ENCODE data around the gene RTN4R. TPM values are rescaled to one million over a fixed set of nuclear protein-coding genes. Genes with fewer than 3 reads are reported as not detected.
"Not testable (repeated sequence)": the region's sequence is repeated elsewhere in the genome, so short reads cannot be mapped to it uniquely, and the experiment has no call there.

RTN4R gene
- total and polyA plus RNA-seq, 2 experiments from 2014 or later = 10.6 to 38.4 TPM

- not testable (repeated sequence) for H3K27me3 ChIP-seq (ENCODE audit: insufficient read depth); H3K36me3 ChIP-seq (ENCODE audit: insufficient read depth); H3K36me3 Mint-ChIP-seq (ENCODE audit: low read depth); H3K4me3 Mint-ChIP-seq; ATAC-seq; H3K4me2 ChIP-seq; H3K4me1 Mint-ChIP-seq; H3K79me2 ChIP-seq (replicated peaks; ENCODE audit: insufficient read depth); H3K4me3 ChIP-seq; H3K27me3 Mint-ChIP-seq (ENCODE audit: insufficient read depth, low read depth, poor library complexity); H3K27ac Mint-ChIP-seq; H3F3A ChIP-seq (replicated peaks; ENCODE audit: low read depth); H2AFZ ChIP-seq; H3K9me2 ChIP-seq (ENCODE audit: insufficient read depth); H3K9me3 Mint-ChIP-seq; H3K27ac ChIP-seq (ENCODE audit: low read depth); H4K20me1 ChIP-seq (replicated peaks; ENCODE audit: insufficient read depth); H3K4me1 ChIP-seq (ENCODE audit: insufficient read depth); DNase-seq (ENCODE audit: low spot score)
Observed at GRCh38 chr22:20278726-20279490, 10.8 kb upstream of the RTN4R start.

DNA sequence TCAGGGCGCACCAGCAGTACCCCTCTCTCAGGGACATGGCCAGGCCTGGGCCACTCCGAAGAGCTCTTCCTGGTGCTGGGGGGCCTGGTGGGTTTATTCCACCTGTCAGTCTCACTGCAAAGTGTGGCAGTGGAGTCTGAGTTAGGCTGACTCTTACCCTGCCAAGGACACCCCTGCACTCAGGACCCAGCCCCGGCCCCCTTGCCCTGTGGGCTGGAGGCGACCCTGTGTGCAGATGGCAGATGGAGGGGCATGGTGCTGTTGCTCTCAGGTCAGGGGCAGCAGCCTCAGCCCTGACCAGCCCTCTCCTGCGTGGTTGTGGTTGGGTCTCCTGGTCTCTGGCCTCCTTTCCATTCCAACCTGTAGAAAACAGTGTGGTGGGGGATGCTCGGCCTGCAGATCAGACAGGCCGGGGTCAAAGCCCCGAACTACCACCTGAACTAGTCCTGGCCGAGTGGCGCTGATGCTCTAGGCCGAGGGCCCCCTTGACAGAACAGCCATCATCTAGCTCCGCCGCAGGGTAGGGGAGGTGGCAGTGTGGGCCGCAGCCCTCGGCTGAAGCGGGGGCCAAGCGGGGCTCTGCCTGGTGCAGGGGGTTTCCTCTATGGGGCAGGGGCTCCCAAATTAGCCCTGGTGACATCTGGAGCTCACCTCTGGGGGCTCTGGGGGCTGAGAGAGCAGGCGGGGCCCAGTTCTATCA lies 10.0 kb upstream of the RTN4R start:
- H3K4me1 ChIP-seq (ENCODE audit: insufficient read depth); H3K4me2 ChIP-seq; H3K4me1 Mint-ChIP-seq; H3K4me3 Mint-ChIP-seq; H2AFZ ChIP-seq; H3K79me2 ChIP-seq (replicated peaks; ENCODE audit: insufficient read depth); DNase-seq (ENCODE audit: low spot score); H3K4me3 ChIP-seq; H3K36me3 ChIP-seq (ENCODE audit: insufficient read depth); H3K9me3 Mint-ChIP-seq; H3K9me2 ChIP-seq (ENCODE audit: insufficient read depth); H3K27ac Mint-ChIP-seq; H3K27me3 ChIP-seq (ENCODE audit: insufficient read depth); H3K27me3 Mint-ChIP-seq (ENCODE audit: insufficient read depth, low read depth, poor library complexity); ATAC-seq; H3K36me3 Mint-ChIP-seq (ENCODE audit: low read depth); H4K20me1 ChIP-seq (replicated peaks; ENCODE audit: insufficient read depth); H3K27ac ChIP-seq (ENCODE audit: low read depth); H3F3A ChIP-seq (replicated peaks; ENCODE audit: low read depth): not testable (repeated sequence)

DNA sequence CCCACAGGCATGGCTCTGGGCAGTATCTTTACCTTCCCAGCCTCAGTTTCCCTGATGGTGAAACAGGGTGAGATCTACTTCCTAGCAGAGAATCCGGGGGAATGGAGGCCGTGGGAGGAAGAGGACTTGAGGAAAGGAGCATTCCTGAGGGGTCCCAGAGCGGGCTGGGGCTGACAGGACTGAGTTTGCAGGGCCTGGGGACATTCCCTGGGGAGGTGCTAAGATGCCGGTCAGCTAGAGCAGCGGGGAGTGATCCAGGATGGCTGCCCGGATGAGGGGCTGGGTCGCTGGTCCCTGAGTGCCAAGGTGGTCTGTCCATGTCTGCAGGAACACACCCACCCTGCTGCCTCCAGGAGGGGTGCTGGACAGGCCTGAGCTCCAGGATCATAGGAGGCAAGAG lies 8.3 kb upstream of the RTN4R start:
- no peak overlapping the region for H3K27ac Mint-ChIP-seq
- no peak overlapping the region for H3K4me2 ChIP-seq
- H3K27ac ChIP-seq (ENCODE audit: low read depth) = no peak overlapping the region
- H3K36me3 Mint-ChIP-seq (ENCODE audit: low read depth) = no peaks in the 10 kb centered on the region
- no peaks in the 10 kb centered on the region for H3K27me3 ChIP-seq (ENCODE audit: insufficient read depth)
- H3K4me3 ChIP-seq = no peak overlapping the region
- no peak overlapping the region for H2AFZ ChIP-seq
- no peaks in the 10 kb centered on the region for H3K79me2 ChIP-seq (replicated peaks; ENCODE audit: insufficient read depth)
- H3K4me1 Mint-ChIP-seq = peaks cover 3% of the 10 kb centered on the region; the same call in 1 of the 3 replicates
- no peaks in the 10 kb centered on the region for H3K27me3 Mint-ChIP-seq (ENCODE audit: insufficient read depth, low read depth, poor library complexity)
- no peaks in the 10 kb centered on the region for H3K9me2 ChIP-seq (ENCODE audit: insufficient read depth)
- H3K36me3 ChIP-seq (ENCODE audit: insufficient read depth) = no peaks in the 10 kb centered on the region
- no peaks in the 10 kb centered on the region; the same call in 1 of the 2 replicates for H3K4me1 ChIP-seq (ENCODE audit: insufficient read depth)
- no peak overlapping the region for H3K4me3 Mint-ChIP-seq
- no peaks in the 10 kb centered on the region for H3K9me3 Mint-ChIP-seq
- DNase-seq (ENCODE audit: low spot score) (no peak), ATAC-seq (no peak)
- H3F3A ChIP-seq (replicated peaks; ENCODE audit: low read depth) = no peaks in the 10 kb centered on the region
- TF ChIP-seq CREB1 (CRISPR knock-in tag; IDR thresholded peaks at IDR 0.05; ENCODE audit: low read depth) (no peak), JUNB (IDR thresholded peaks at IDR 0.05; ENCODE audit: unreplicated experiment) (no peak), ZNF331 (CRISPR knock-in tag; IDR thresholded peaks at IDR 0.05; ENCODE audit: low read depth) (no peak), EZH2 (IDR thresholded peaks at IDR 0.05; ENCODE audit: low read depth, unreplicated experiment) (no peak), REST (IDR thresholded peaks at IDR 0.05; ENCODE audit: unreplicated experiment) (no peak)
- H4K20me1 ChIP-seq (replicated peaks; ENCODE audit: insufficient read depth) = no peaks in the 10 kb centered on the region
